ENCODE measurements around the gene TRIM56. TPM values are rescaled to one million over a fixed set of nuclear protein-coding genes. Genes with fewer than 3 reads are reported as not detected.
A peak's percentile ranks its signal among the peaks of the same experiment; 100 is the strongest.

TRIM56 gene
- total and polyA plus RNA-seq, 2 of the 4 experiments (the other 2 are of a cell fraction) = 3.9 to 5.9 TPM

GRCh38 chr7:101116898-101117297, 31.6 kb downstream of the TRIM56 start:
- POLR2A ChIA-PET (ENCODE audit: unreplicated experiment) = interaction anchor here (0.8 kb wide), 1 partner anchor 11 kb away, joined by 4 read pairs; no protein-coding TSS in a partner anchor
- Histone ChIP-seq H2AK9ac (replicated peaks; ENCODE audit: low read depth, low read length, poor library complexity) (peak overlapping the region; percentile 98), H3K36me3 (ENCODE audit: control insufficient read depth, insufficient read depth, low read length) (no peaks in the 10 kb centered on the region), H2BK5ac (ENCODE audit: low read depth, low read length, poor library complexity, severe bottlenecking) (peak overlapping the region; percentile 98), H3K9me3 (ENCODE audit: control insufficient read depth, insufficient read depth, low read length) (no peaks in the 10 kb centered on the region), H3K4me1 (ENCODE audit: control insufficient read depth, insufficient read depth, low read length) (peaks cover 13% of the 10 kb centered on the region), H3K18ac (ENCODE audit: low read depth, low read length) (peak overlapping the region; percentile 90), H2BK15ac (ENCODE audit: low read depth, low read length) (peak overlapping the region; percentile 98), H3K27me3 (ENCODE audit: control insufficient read depth, insufficient read depth, low read length) (no peaks in the 10 kb centered on the region), H4K8ac (ENCODE audit: low read depth in 2 of 2, low read length in 2 of 2) (peak overlapping the region; percentile 87 to 97), H2BK120ac (ENCODE audit: low read depth, low read length) (peak overlapping the region; percentile 99), H3K4me2 (ENCODE audit: low read depth, low read length) (no peak overlapping the region), H3K23ac (ENCODE audit: low read depth, low read length) (peak overlapping the region; percentile 96), H4K91ac (ENCODE audit: insufficient read depth, low read depth, low read length) (peak overlapping the region; percentile 100), H3K56ac (ENCODE audit: extremely low read depth, insufficient read depth, low read length) (peak overlapping the region; percentile 95), H3K14ac (replicated peaks; ENCODE audit: low read depth, low read length) (peak overlapping the region; percentile 96), H3K4me3 (ENCODE audit: insufficient read depth, low read depth, low read length) (no peak overlapping the region), H3K4ac (ENCODE audit: low read depth, low read length) (peak overlapping the region; percentile 99), H3K9me1 (ENCODE audit: insufficient read depth, low read length) (peaks cover 26% of the 10 kb centered on the region), H3K27ac (ENCODE audit: insufficient read depth, low read length) (peak overlapping the region; percentile 86), H4K20me1 (ENCODE audit: insufficient read depth, low read length) (no peaks in the 10 kb centered on the region), H2AK5ac (ENCODE audit: low read depth, low read length) (peak overlapping the region; percentile 99), H2AFZ (replicated peaks; ENCODE audit: low read length, poor library complexity) (peak overlapping the region; percentile 74), H3K9ac (ENCODE audit: low read depth, low read length) (peak overlapping the region; percentile 26), H2BK20ac (ENCODE audit: low read depth, low read length) (peak overlapping the region; percentile 98), H4K5ac (ENCODE audit: low read depth, low read length) (peak overlapping the region; percentile 83), H3K79me1 (ENCODE audit: low read depth in 1 of 2, low read length in 2 of 2) (peaks cover 0 to 21% of the 10 kb centered on the region in 2 experiments; a peak in 2 of 4 replicates)
- in situ Hi-C loops (cut with MboI; ENCODE audit: low sequenced_read_pairs) (loop anchor here (25.0 kb wide), 1 partner anchor 680 kb away; the partner anchor contains the start of genes MEPCE, PPP1R35 and ZCWPW1), intact Hi-C loops (cut with micrococcal nuclease) (loop anchor here (1.0 kb wide), 1 partner anchor 17 kb away; no protein-coding TSS in a partner anchor), dilution Hi-C loops (cut with HindIII; ENCODE audit: low sequenced_read_pairs, unreplicated experiment) (no loop called here)
- TF ChIP-seq CEBPB (IDR thresholded peaks at IDR 0.05; ENCODE audit: low read depth, low read length) (peak; percentile 67), FOS (IDR thresholded peaks at IDR 0.05; ENCODE audit: low read depth, low read length) (no peak)
- 84% methylated on average over 4 of the region's 10 CpGs; no CpG with 5 or more reads in 1 of the 2 experiments for WGBS, 2 experiments (ENCODE audit: extremely low coverage in 2 of 2, insufficient read length in 1 of 2)
- DNase-seq (no peak), ATAC-seq (ENCODE audit: low read depth) (no peak; the same call in 1 of the 2 replicates)
- no TSS peak for BruUV-seq (replicated peaks)
- CTCF ChIA-PET = interaction anchor here (0.6 kb wide), 1 partner anchor 23 kb away, joined by 3 read pairs; no protein-coding TSS in a partner anchor

Data from IMR-90 (cell line).